HG03135 (cell line): ENCODE measurements around the gene CIAO3.
"Not testable (repeated sequence)": the region's sequence is repeated elsewhere in the genome, so short reads cannot be mapped to it uniquely, and the experiment has no call there.

ENCODE experiments used
- ATAC-seq: cut with Tn5 transposase; IDR thresholded peaks from one replicate; pipeline ENCODE4 v1.9.1; 2021; ENCODE audit warnings: mild to moderate bottlenecking, moderate library complexity; ENCODE audit not compliant: unreplicated experiment

Gene CIAO3

GRCh38 chr16:776298-776697 is 35.5 kb upstream of the CIAO3 start:
- not testable (repeated sequence) for ATAC-seq

GRCh38 chr16:775236-775796 is 34.5 kb upstream of the CIAO3 start:
- no peak for ATAC-seq

- ATAC-seq, result no peak
These were observed 33.5 kb upstream of the CIAO3 start for GRCh38 chr16:774086-775001.

- no peak for ATAC-seq
These were observed 32.2 kb upstream of the CIAO3 start for GRCh38 chr16:772959-773358.

GRCh38 chr16:770411-770810 is 29.6 kb upstream of the CIAO3 start:
- no peak for ATAC-seq

DNA sequence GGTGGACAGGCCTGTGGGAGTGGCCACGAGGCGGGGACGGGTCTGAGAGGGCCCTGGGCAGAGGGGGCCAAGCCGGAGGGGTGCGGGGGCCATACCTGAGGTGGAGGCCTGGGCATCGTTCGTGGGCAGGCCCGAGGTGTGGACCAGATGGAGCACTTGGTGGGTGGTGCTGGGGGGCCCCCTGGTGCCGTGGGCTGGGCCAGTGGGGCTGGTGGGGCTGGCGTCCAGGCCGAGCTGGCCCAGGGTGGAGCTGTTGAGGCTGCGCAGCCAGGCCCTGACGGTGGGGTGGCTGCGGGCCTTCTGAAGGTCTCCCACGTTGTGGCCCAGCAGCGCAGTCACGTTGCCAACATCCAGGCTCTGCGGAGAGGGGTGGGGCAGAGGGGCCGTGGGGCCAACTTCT is 29.1 kb upstream of the CIAO3 start:
- ATAC-seq, result no peak

- ATAC-seq, result no peak
These were observed 28.5 kb upstream of the CIAO3 start for GRCh38 chr16:769184-769784.

DNA sequence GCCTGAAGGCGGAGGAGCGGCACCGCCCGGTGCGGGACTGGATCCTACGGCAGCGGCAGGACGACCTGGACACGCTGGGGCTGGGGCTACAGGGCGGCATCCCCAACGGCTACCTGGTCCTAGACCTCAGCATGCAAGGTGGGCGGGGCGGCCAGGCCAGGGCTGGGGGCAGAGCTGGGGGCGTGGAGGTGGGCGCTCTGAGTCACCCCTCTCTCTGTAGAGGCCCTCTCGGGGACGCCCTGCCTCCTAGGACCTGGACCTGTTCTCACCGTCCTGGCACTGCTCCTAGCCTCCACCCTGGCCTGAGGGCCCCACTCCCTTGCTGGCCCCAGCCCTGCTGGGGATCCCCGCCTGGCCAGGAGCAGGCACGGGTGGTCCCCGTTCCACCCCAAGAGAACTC is 27.6 kb upstream of the CIAO3 start:
- ATAC-seq, result no peak

GRCh38 chr16:767743-768235 is 27.0 kb upstream of the CIAO3 start:
- ATAC-seq, result no peak

DNA sequence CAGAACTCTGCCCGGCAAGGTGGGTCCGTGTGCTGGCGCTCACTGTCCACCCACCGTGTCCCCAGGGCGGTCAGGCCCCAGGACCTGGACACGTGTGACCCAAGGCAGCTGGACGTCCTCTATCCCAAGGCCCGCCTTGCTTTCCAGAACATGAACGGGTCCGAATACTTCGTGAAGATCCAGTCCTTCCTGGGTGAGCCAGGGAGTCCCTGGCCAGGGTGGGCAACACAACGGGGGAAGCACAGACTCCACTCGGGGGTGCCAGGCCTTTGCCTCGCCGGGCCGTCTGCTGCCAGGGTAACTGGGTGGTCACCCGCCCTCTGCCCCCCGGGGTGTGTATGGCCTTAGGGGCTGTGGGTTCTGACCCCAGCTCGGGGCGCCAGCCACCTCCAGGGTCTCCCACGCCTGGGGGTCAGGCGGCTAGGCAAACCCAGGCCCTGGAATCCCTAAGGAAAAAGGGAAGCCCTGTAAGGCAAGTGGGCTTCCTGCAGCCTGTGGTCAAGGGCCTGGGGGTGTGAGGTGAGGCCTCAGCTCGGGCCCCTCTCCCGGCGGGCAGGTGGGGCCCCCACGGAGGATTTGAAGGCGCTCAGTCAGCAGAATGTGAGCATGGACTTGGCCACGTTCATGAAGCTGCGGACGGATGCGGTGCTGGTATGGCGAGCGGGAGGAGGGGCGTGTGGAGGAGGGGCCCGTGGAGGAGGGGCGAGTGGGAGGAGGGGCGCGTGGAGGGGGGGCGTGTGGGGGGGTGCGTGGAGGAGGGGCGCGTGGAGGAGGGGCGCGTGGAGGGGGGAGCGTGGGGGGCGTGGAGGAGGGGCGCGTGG is 26.2 kb upstream of the CIAO3 start:
- ATAC-seq, result no peak

DNA sequence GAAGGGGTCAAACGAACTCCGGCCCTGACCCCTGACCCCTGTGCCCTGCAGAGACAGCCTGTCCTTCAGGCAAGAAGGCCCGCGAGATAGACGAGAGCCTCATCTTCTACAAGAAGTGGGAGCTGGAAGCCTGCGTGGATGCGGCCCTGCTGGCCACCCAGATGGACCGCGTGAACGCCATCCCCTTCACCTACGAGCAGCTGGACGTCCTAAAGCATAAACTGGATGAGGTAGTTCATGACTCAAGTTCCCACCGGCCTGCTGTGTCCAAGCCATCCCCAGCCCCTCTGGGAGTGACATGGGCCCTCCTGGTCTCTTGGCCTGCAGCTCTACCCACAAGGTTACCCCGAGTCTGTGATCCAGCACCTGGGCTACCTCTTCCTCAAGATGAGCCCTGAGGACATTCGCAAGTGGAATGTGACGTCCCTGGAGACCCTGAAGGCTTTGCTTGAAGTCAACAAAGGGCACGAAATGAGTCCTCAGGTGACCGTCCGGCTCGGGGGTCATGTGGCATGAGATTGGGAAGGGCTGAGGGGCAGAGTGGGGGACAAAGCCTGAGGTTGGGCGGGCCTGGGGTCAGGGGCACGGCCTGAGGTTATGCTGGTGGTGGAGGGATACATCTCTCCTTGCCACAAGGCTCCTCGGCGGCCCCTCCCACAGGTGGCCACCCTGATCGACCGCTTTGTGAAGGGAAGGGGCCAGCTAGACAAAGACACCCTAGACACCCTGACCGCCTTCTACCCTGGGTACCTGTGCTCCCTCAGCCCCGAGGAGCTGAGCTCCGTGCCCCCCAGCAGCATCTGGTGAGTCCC is 25.4 kb upstream of the CIAO3 start:
- no peak for ATAC-seq

- ATAC-seq, result no peak
These were observed 24.7 kb upstream of the CIAO3 start for GRCh38 chr16:765488-765865.

GRCh38 chr16:764848-765487 is 24.2 kb upstream of the CIAO3 start:
- no peak for ATAC-seq

DNA sequence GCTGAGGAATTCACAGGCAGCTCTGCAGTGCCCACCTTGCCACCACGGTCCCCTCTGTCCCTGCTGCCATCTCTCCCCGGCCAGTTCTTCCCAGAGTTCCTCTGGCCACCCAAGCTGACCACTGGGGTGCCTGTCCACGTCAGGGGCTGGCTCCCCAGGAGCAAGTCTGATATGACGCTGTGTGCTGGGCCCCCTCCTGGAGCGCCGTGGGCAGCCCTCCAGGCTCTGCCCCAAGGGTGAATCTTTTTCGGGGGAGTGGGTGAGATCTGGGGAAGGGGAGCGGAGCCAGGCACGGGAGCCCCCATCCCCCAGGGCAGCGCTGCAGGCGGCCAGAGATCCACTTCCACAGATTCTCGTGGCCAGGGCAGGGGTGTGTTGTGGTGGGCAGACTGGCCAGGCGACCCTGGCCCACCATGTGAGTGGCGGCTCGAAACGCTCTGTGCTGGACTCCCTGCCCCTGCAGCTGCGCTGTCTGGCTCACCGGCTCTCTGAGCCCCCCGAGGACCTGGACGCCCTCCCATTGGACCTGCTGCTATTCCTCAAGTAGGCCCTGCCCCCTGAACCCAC is 23.5 kb upstream of the CIAO3 start:
- ATAC-seq, result no peak

DNA sequence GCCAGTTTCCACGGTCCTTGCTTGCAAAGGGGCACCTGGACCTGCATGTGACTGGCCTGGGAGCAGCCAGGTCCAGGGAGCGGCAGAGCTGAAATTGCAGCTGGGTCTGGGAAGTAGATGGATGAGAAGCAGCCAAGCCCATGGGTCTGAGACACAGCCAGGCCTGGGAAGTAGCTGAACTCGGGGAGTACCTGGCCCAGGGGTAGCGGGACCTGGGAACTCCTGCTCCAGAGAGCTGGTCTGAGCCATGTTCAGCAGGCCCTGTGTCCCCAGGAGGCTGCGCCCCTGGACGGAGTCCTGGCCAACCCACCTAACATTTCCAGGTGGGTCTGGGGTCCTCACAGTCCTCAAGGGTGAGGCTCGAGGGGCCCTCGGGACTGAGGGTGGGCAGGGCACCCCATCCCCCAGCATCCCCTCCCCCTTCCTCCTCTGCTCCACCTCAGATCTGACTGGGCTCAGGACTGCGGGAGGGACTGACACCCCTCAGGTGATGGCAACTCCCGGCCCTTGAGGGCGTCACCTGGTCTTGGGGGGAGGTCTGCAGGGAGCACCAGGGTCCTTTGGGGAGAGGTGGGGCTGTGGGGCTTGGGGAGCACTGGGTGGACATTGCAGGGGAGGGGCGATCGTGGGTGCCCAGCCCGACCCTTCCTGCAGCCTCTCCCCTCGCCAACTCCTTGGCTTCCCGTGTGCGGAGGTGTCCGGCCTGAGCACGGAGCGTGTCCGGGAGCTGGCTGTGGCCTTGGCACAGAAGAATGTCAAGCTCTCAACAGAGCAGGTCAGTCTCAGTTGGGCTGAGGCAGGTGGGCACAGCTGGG is 22.8 kb upstream of the CIAO3 start:
- no peak for ATAC-seq

GRCh38 chr16:762595-763268 is 21.9 kb upstream of the CIAO3 start:
- ATAC-seq, result no peak

- ATAC-seq, result no peak
These were observed 21.1 kb upstream of the CIAO3 start for GRCh38 chr16:761625-762513.
